ENCODE data around the gene LRRC4C. TPM values are rescaled to one million over a fixed set of nuclear protein-coding genes. Genes with fewer than 3 reads are reported as not detected.

The LRRC4C gene
- total RNA-seq, 1 experiment from 2014 or later = not detected

DNA sequence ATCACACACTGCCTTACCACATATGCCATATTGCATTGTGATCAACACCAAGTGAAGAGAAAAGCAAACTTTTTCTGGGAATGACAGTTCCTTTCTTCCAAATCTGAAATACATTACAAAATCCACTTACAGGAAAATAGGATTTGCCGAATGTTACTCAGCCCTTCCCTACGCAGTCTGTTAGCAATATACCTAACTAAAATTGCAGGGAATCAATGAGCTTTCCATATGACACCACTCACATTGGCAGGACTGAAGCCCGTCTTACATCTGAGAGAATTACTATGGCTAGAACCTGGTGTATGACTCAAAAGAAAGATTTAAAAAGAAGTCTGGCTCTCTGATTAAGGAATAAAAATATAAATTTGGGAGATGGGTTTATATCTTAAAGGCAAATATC lies 136.0 kb downstream of the LRRC4C start:
- intact Hi-C loops (cut with micrococcal nuclease) = no loop called here

DNA sequence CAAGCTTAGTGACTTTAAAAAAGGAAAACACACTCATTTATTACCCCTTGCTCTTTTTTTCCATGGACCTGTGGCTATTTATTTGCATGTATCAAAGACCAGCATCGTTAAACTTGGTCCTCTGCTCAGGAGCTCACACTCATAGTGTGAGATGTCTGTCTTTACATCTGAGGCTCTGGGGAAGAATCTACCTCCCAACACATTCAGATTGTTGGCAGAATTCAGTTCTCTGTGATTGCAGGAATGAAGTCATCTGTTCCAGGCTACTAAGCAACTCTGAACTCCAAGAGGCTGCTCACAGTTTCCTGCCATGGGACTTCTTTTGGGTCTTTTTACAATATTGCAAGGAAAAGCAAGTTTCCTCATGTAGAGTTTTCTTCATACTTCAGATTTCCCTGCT lies 138.8 kb downstream of the LRRC4C start:
- CTCF ChIA-PET = no interaction called here
- POLR2A ChIA-PET = no interaction called here
- H3K36me3 Mint-ChIP-seq (ENCODE audit: insufficient read depth, unreplicated experiment) = no peaks in the 10 kb centered on the region
- intact Hi-C loops (cut with micrococcal nuclease) = no loop called here
- no peak for DNase-seq (ENCODE audit: unreplicated experiment)
- H3K9me3 Mint-ChIP-seq (ENCODE audit: unreplicated experiment) = no peaks in the 10 kb centered on the region
- no peak overlapping the region for H3K4me3 Mint-ChIP-seq (ENCODE audit: unreplicated experiment)
- H3K27me3 Mint-ChIP-seq (ENCODE audit: insufficient read depth, unreplicated experiment) = no peaks in the 10 kb centered on the region
- H3K4me1 Mint-ChIP-seq (ENCODE audit: insufficient read depth, unreplicated experiment) = peaks cover 5% of the 10 kb centered on the region
- TF ChIP-seq, protein P1, sequence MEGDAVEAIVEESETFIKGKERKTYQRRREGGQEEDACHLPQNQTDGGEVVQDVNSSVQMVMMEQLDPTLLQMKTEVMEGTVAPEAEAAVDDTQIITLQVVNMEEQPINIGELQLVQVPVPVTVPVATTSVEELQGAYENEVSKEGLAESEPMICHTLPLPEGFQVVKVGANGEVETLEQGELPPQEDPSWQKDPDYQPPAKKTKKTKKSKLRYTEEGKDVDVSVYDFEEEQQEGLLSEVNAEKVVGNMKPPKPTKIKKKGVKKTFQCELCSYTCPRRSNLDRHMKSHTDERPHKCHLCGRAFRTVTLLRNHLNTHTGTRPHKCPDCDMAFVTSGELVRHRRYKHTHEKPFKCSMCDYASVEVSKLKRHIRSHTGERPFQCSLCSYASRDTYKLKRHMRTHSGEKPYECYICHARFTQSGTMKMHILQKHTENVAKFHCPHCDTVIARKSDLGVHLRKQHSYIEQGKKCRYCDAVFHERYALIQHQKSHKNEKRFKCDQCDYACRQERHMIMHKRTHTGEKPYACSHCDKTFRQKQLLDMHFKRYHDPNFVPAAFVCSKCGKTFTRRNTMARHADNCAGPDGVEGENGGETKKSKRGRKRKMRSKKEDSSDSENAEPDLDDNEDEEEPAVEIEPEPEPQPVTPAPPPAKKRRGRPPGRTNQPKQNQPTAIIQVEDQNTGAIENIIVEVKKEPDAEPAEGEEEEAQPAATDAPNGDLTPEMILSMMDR (IDR thresholded peaks at IDR 0.05; ENCODE audit: unreplicated experiment) = no peak
- no TSS peak for BruUV-seq (replicated peaks)
- H3K27ac Mint-ChIP-seq (ENCODE audit: low read depth, unreplicated experiment) = no peak overlapping the region

More for the DNA sequence above, 136.0 kb downstream of the LRRC4C start:
- no peak overlapping the region for H3K4me3 Mint-ChIP-seq (ENCODE audit: unreplicated experiment)
- no peaks in the 10 kb centered on the region for H3K9me3 Mint-ChIP-seq (ENCODE audit: unreplicated experiment)
- BruUV-seq (replicated peaks) = no TSS peak
- no peaks in the 10 kb centered on the region for H3K27me3 Mint-ChIP-seq (ENCODE audit: insufficient read depth, unreplicated experiment)
- no peak overlapping the region for H3K27ac Mint-ChIP-seq (ENCODE audit: low read depth, unreplicated experiment)
- H3K4me1 Mint-ChIP-seq (ENCODE audit: insufficient read depth, unreplicated experiment) = no peaks in the 10 kb centered on the region
- ChIA-PET POLR2A (no interaction called here), CTCF (no interaction called here)
- no peaks in the 10 kb centered on the region for H3K36me3 Mint-ChIP-seq (ENCODE audit: insufficient read depth, unreplicated experiment)
- TF ChIP-seq, protein P1 (IDR thresholded peaks at IDR 0.05; ENCODE audit: unreplicated experiment) = no peak
- no peak for DNase-seq (ENCODE audit: unreplicated experiment)

DNA sequence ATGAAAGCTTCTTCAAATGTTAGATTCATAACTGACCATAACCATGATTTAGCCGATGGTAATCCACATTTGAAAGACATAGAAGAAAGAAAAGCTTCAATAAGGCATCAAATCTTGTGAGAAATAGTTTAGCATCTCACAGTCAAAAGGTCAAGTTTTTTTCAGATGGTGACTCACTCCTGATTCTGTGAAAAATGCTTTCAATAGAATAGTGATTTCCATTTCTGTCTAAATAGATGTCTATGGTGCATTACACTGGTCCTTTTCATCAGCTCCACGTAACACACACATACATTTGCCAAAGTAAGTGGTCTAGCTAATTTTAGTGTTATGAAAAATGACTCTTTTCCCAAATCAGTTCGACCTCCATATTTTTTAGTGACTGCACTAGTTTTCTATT lies 139.2 kb downstream of the LRRC4C start:
- no TSS peak for BruUV-seq (replicated peaks)
- Mint-ChIP-seq H3K27ac (ENCODE audit: low read depth, unreplicated experiment) (no peak overlapping the region), H3K4me3 (ENCODE audit: unreplicated experiment) (no peak overlapping the region), H3K36me3 (ENCODE audit: insufficient read depth, unreplicated experiment) (no peaks in the 10 kb centered on the region), H3K4me1 (ENCODE audit: insufficient read depth, unreplicated experiment) (peaks cover 5% of the 10 kb centered on the region), H3K9me3 (ENCODE audit: unreplicated experiment) (no peaks in the 10 kb centered on the region), H3K27me3 (ENCODE audit: insufficient read depth, unreplicated experiment) (no peaks in the 10 kb centered on the region)
- DNase-seq (ENCODE audit: unreplicated experiment) = no peak
- TF ChIP-seq, protein P1 (IDR thresholded peaks at IDR 0.05; ENCODE audit: unreplicated experiment) = no peak
- CTCF ChIA-PET = no interaction called here
- POLR2A ChIA-PET = no interaction called here
- intact Hi-C loops (cut with micrococcal nuclease) = no loop called here

DNA sequence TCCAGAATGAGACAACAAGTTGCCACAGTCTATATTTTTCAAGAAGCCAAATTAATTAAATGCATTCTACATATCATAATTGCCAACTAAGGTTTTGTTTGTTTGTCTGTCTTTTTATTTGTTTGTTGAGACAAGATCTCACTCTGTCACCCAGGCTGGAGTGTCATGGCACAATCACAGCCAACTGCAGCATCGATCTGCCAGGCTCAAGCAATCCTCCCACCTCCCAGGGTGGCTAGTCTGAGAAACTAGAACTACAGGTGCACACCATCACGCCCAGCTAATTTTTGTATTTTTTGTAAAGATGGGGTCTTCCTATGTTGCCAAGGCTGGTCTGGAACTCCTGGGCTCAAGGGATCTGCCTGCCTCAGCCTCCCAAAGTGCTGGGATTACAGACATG lies 140.0 kb downstream of the LRRC4C start:
- TF ChIP-seq, protein P1 (IDR thresholded peaks at IDR 0.05; ENCODE audit: unreplicated experiment) = no peak
- H3K36me3 Mint-ChIP-seq (ENCODE audit: insufficient read depth, unreplicated experiment) = no peaks in the 10 kb centered on the region
- no TSS peak for BruUV-seq (replicated peaks)
- peaks cover 5% of the 10 kb centered on the region for H3K4me1 Mint-ChIP-seq (ENCODE audit: insufficient read depth, unreplicated experiment)
- POLR2A ChIA-PET = no interaction called here
- DNase-seq (ENCODE audit: unreplicated experiment) = no peak
- no peak overlapping the region for H3K4me3 Mint-ChIP-seq (ENCODE audit: unreplicated experiment)
- CTCF ChIA-PET = no interaction called here
- no peaks in the 10 kb centered on the region for H3K27me3 Mint-ChIP-seq (ENCODE audit: insufficient read depth, unreplicated experiment)
- intact Hi-C loops (cut with micrococcal nuclease) = no loop called here
- H3K27ac Mint-ChIP-seq (ENCODE audit: low read depth, unreplicated experiment) = no peak overlapping the region
- no peaks in the 10 kb centered on the region for H3K9me3 Mint-ChIP-seq (ENCODE audit: unreplicated experiment)

Measured in MCF 10A (cell line).